Heart left ventricle (tissue), 16 donors: ENCODE results near the gene ZDHHC22. TPM values are rescaled to one million over a fixed set of nuclear protein-coding genes. Genes with fewer than 3 reads are reported as not detected.

ENCODE experiments used
- ATAC-seq, 4 donors: fragments of 200-7000 bp; cut with Tn5 transposase; one replicate each; pipeline ENCODE4 v1.9.1; 2020 to 2022; ENCODE audit warnings: moderate library complexity in 4 of 4, mild to moderate bottlenecking in 3 of 4, moderate number of reproducible peaks in 1 of 4
- DNase-seq, 5 donors: peaks; one replicate each; pipeline ENCODE4 v3.0.0-alpha.2; 2020
- H3K27ac ChIP-seq, 12 donors: fragments of 200-600 bp; sonication (generic) in 4 of 12; one replicate each; pipeline versions ENCODE4 v1.5.0 to v1.8.0; 2016 to 2022; ENCODE audit warnings: mild to moderate bottlenecking in 2 of 12
- H3K27me3 ChIP-seq, 9 donors: fragments of 200-600 bp; sonication (generic) in 2 of 9; one replicate each; pipeline versions ENCODE4 v1.5.1 to v1.8.0; 2016 to 2022; ENCODE audit warnings: mild to moderate bottlenecking in 3 of 9
- H3K36me3 ChIP-seq, 9 donors: fragments of 200-600 bp; sonication (generic) in 2 of 9; one replicate each; pipeline versions ENCODE4 v1.5.0 to v1.8.0; 2018 to 2022; ENCODE audit warnings: mild to moderate bottlenecking in 2 of 9
- H3K4me1 ChIP-seq, 12 donors: fragments of 200-600 bp; sonication (generic) in 4 of 12; one replicate each; pipeline versions ENCODE4 v1.5.0 to v1.8.0; 2016 to 2022; ENCODE audit warnings: mild to moderate bottlenecking in 3 of 12
- H3K4me3 ChIP-seq, 12 donors: fragments of 200-600 bp; sonication (generic) in 4 of 12; one replicate each; pipeline versions ENCODE4 v1.5.0 to v1.8.0; 2017 to 2022; ENCODE audit warnings: mild to moderate bottlenecking in 9 of 12, moderate library complexity in 4 of 12
- H3K9me3 ChIP-seq, 12 donors: fragments of 200-600 bp; sonication (generic) in 4 of 12; one replicate each; pipeline versions ENCODE4 v1.5.0 to v1.8.0; 2016 to 2022; ENCODE audit warnings: mild to moderate bottlenecking in 1 of 12
- POLR2A ChIP-seq, 2 donors: fragments of 450-650 bp; IDR thresholded peaks; one replicate each; pipeline ENCODE4 v1.6.1; 2017; ENCODE audit warnings: antibody characterized with exemption in 2 of 2, mild to moderate bottlenecking in 2 of 2, moderate library complexity in 2 of 2
- WGBS, 4 donors: extraction: QIAGEN DNeasy Blood & Tissue Kit in 2 of 4; methylation state at CpG; one replicate each; pipeline versions ENCODE4 v1.1.5 to v1.1.7; 2013 to 2018; 5-methylcytosine and 5-hydroxymethylcytosine counted together
- intact Hi-C, 10 donors: fragments of 100-400 bp; cut with DNase I; formaldehyde crosslinking; loops; one replicate each; pipeline versions ENCODE4 v1.11.1 to v1.14.2; 2022
- polyA plus RNA-seq, 2 donors: library from polyadenylated mRNA; stranded (reverse); fragments of 200-250 nt; gene quantifications; one replicate each; pipeline ENCODE4 v1.2.3, GENCODE V29; 2013
- total RNA-seq, 9 donors: library from RNA; depleted of rRNA in 2 of 9; stranded (reverse); fragments of >200 nt in 2 of 9; fragmentation: NEBNext Ultra II Directional in 3 of 9; extraction: Animal tissue kit (Norgen Biotek cat#: 25700) in 3 of 9; gene quantifications; one replicate each; pipeline versions ENCODE4 v1.1.0 to v1.2.4, GENCODE V29; 2016 to 2023
- TF ChIP-seq, protein P1 (sequence below), 12 donors: fragments of 200-600 bp; sonication (generic) in 4 of 12; IDR thresholded peaks; one replicate each; pipeline versions ENCODE4 v1.5.0 to v1.8.0; 2018 to 2022; ENCODE audit warnings: antibody characterized with exemption in 12 of 12, mild to moderate bottlenecking in 5 of 12
- donor health status: ischemic (EF 13 %, LVEDD 7.1; RV severe dilation, severe dysfunction).
- donor health status: healthy with polysubstance abuse.
- donor health status: DM: no; HTN: yes; CAD: no.
- donor health status: DM: no; HTN: no; CAD: no.
- donor health status: ischemic (EF 25% LVEDD 6.9; RV normal size, moderate dysfunction).
- donor health status: ischemic (EF 25% LVEDD 5.7; RV mildly dilated, moderate dysfunction).
- donor health status: healthy.
- donor health status: DM: yes; HTN: yes; CAD: no.
- donor health status: ischemic (EF 35%, LVEDD 5.7; RV mildly dilated, moderate dysfunction).
- donor health status: nonischemic (EF 11% LVEDD 7.7; RV severe dilation, severe dysfunction).
- donor health status: DM: yes; HTN: yes; CAD: no.
- donor health status: PGD.
- donor health status: ischemic (EF 29% LVEDD 5.4; RV normal size, mild dysfunction).
- donor health status: nonischemic (EF 23%, LVEDD 6.1; RV moderate dilation, normal function).

ZDHHC22 gene
- total and polyA plus RNA-seq, 11 donors: 0.12 TPM; not detected in 10

DNA sequence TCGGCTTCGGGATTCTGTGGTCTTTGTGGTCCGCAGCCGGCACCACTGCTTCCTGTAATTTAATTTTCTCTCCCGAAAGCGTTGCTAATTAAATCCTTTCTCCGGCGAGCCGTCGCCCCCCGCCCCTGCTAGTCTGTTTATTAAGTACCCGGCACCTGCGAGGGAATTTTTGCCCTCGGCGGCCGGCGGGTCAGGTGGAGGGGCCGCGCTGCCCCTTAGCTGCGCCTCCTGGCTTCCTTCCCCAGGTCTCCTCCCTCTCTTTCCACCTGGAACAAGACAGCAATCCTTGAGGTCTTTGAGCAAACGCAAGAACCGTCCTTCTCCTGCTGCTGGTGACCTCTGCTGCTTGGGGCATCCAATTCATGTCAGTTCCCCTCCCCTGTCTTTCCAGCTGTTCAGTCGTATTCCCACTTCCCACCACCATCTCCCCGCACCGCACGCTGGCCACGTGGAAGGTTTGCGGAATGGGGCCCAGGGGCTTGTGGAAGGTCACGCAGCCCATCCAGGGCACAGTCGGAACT is 16.2 kb downstream of the ZDHHC22 start:
- intact Hi-C loops: loop anchor here in 1 of 10 donors (2.0 kb wide), 1 partner anchor 55 kb away; no protein-coding TSS in a partner anchor
- peaks cover 0 to 49% (median 33%) of the 10 kb centered on the region in 12 donors for H3K4me1 ChIP-seq
- ATAC-seq (no peak), DNase-seq (no peak)
- peaks cover 0 to 26% (median 0%) of the 10 kb centered on the region in 9 donors for H3K27me3 ChIP-seq
- H3K9me3 ChIP-seq: no peaks in the 10 kb centered on the region
- WGBS, 4 donors: 20 to 25% (median 23%) methylated on average over 30 of the region's 30 CpGs
- TF ChIP-seq, protein P1, sequence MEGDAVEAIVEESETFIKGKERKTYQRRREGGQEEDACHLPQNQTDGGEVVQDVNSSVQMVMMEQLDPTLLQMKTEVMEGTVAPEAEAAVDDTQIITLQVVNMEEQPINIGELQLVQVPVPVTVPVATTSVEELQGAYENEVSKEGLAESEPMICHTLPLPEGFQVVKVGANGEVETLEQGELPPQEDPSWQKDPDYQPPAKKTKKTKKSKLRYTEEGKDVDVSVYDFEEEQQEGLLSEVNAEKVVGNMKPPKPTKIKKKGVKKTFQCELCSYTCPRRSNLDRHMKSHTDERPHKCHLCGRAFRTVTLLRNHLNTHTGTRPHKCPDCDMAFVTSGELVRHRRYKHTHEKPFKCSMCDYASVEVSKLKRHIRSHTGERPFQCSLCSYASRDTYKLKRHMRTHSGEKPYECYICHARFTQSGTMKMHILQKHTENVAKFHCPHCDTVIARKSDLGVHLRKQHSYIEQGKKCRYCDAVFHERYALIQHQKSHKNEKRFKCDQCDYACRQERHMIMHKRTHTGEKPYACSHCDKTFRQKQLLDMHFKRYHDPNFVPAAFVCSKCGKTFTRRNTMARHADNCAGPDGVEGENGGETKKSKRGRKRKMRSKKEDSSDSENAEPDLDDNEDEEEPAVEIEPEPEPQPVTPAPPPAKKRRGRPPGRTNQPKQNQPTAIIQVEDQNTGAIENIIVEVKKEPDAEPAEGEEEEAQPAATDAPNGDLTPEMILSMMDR (IDR thresholded peaks at IDR 0.05): peak in 5 of 12 donors; percentile 2 to 32 (median 5)
- no peak for TF ChIP-seq POLR2A (IDR thresholded peaks at IDR 0.05)
- peaks cover 0 to 8% (median 0%) of the 10 kb centered on the region in 9 donors for H3K36me3 ChIP-seq
- no peak overlapping the region for H3K27ac ChIP-seq
- peak overlapping the region in 10 of 12 donors; percentile 34 to 65 (median 56) for H3K4me3 ChIP-seq

DNA sequence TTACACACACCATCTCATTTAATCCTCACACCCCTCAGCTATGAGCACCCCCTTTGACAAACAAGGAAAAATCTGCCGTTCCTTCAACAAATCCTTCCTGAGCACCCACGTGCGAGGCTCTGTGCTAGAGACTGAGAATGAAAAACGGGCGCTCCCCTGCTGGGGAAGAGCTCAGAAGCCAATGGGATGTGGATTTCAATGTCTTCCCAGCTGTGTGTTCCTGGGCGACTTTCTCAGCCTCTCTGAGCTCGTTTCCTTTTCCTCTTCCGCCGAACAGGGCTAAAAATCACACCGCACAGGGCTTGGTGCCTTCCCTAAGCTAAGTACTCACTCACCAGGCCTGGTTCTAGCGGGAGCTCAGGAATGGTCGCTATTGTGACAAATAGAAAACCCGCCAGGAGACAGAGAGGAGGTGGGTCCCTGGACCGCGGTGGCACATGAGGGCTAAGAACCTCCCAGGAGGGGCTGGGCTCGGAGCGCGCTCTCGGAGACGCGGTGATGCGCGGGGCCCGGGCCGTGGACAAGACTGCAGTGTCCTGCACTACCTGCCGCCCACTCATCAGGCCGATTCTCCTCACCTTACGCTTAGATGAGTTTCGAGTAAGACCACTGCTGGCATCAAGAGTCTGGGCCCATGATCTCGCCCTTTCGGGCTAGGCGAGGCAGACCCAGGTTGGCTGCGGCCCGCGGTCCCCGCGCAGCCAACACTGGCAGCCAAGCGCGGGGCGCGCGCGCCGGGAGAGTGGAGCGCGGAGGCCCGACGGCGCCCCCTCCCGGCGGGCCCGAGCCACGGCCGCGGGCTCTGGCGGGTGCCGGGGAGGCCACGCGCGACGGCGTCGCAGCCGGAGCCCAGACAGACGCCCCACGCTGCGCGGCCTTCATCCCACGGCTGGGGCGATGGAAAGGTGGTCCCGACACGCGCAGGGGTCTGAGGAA is 17.0 kb downstream of the ZDHHC22 start:
- Histone ChIP-seq H3K36me3 (peaks cover 0 to 12% (median 4%) of the 10 kb centered on the region in 9 donors), H3K27ac (peak overlapping the region in 1 of 12 donors; percentile 25), H3K4me3 (peak overlapping the region; percentile 11 to 65 (median 54)), H3K27me3 (peaks cover 0 to 25% (median 0%) of the 10 kb centered on the region in 9 donors), H3K4me1 (peaks cover 0 to 55% (median 37%) of the 10 kb centered on the region in 12 donors), H3K9me3 (no peaks in the 10 kb centered on the region)
- TF ChIP-seq, protein P1 (IDR thresholded peaks at IDR 0.05): peak in 11 of 12 donors; percentile 31 to 91 (median 66)
- TF ChIP-seq POLR2A (IDR thresholded peaks at IDR 0.05): no peak
- intact Hi-C loops: loop anchor here in 1 of 10 donors (2.0 kb wide), 1 partner anchor 54 kb away; no protein-coding TSS in a partner anchor
- DNase-seq: peak in 4 of 5 donors; percentile 36 to 75 (median 62)
- 8 to 15% (median 11%) methylated on average over 53 to 73 of the region's 73 CpGs for WGBS, 4 donors
- peak in 3 of 4 donors; percentile 49 to 76 (median 69) for ATAC-seq

DNA sequence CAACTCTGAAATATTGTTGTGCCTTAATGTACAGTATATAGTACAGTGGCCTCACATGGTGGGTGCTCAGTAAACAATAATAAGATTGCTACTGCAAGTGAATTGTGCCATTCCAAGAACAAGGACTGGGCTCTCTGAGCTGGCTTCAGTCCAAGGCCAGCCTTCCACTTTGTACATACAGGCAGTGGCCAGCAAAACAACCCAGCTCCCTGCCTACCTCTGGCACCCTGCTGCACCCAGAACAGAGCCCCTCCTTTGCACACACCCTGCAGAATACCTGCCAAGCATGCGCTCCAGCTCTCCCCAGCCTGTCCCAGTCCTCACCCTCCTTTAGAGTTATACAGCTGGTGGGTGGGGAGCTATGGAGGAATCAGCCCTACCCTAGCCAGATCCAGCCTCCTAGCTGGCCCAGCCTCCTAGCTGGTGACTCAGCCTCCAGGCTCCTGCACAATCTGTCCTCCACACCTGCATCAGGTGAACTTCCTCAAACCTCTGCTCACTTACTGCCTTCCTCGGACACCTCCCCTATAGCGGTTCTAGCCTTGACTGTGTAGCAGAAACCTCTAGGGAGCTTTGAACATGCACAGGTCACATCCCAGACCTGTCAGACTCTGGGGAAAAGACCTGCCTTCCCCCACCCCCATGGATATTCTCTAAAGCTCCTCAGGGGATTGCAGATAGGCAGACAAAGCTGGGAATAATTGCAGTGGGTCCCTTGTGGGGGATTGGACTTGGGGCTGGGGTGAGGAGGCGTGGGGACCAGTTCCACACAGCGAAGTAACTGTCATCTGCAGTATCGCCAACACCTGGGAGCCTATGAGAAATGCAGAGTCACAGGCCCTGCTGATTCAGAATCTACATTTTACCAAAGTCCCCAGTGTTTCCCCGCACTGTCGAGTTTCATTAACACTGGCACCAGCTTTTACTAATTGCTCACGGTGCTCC is 17.9 kb downstream of the ZDHHC22 start:
- intact Hi-C loops: loop anchor here in 1 of 10 donors (2.0 kb wide), 1 partner anchor 53 kb away; no protein-coding TSS in a partner anchor
- H3K27me3 ChIP-seq: peaks cover 0 to 25% (median 0%) of the 10 kb centered on the region in 9 donors
- no peaks in the 10 kb centered on the region for H3K9me3 ChIP-seq
- peaks cover 0 to 55% (median 37%) of the 10 kb centered on the region in 12 donors for H3K4me1 ChIP-seq
- DNase-seq (peak in 4 of 5 donors; percentile 48 to 76 (median 56)), ATAC-seq (peak; percentile 55 to 86 (median 72))
- H3K36me3 ChIP-seq: peaks cover 0 to 13% (median 4%) of the 10 kb centered on the region in 9 donors
- WGBS, 4 donors: 81 to 86% (median 84%) methylated on average over 9 of the region's 9 CpGs
- no peak for TF ChIP-seq POLR2A (IDR thresholded peaks at IDR 0.05)
- TF ChIP-seq, protein P1 (IDR thresholded peaks at IDR 0.05): no peak
- peak overlapping the region in 1 of 12 donors; percentile 17 for H3K27ac ChIP-seq
- H3K4me3 ChIP-seq: peak overlapping the region in 1 of 12 donors; percentile 65
